GM18511 (cell line): ENCODE measurements around the gene MUC22.
"Not testable (repeated sequence)": the region's sequence is repeated elsewhere in the genome, so short reads cannot be mapped to it uniquely, and the experiment has no call there.

Experiments
- ATAC-seq: cut with Tn5 transposase; IDR thresholded peaks from one replicate; pipeline ENCODE4 v1.9.1; 2021; ENCODE audit warnings: mild to moderate bottlenecking, moderate library complexity; ENCODE audit not compliant: unreplicated experiment

Gene MUC22

GRCh38 chr6:31010393-31011060 is at the start of gene MUC22:
Gene MUC22, plus strand, starts transcription at chr6:31010474. Its CDS starts 233 bp downstream, at chr6:31010707.
- ATAC-seq, result no peak

GRCh38 chr6:30960907-30961673 is 49.2 kb upstream of the MUC22 start:
- no peak for ATAC-seq

- ATAC-seq, result no peak
These were observed 47.6 kb upstream of the MUC22 start for GRCh38 chr6:30962716-30963115.

GRCh38 chr6:30963641-30964040 is 46.6 kb upstream of the MUC22 start:
- no peak for ATAC-seq

- no peak for ATAC-seq
These were observed 46.2 kb upstream of the MUC22 start for GRCh38 chr6:30964075-30964474.

- ATAC-seq, result no peak
These were observed 45.1 kb upstream of the MUC22 start for GRCh38 chr6:30965140-30965601.

- ATAC-seq, result no peak
These were observed 44.1 kb upstream of the MUC22 start for GRCh38 chr6:30966154-30966553.

- not testable (repeated sequence) for ATAC-seq
These were observed 41.1 kb upstream of the MUC22 start for GRCh38 chr6:30969171-30969570.

- ATAC-seq, result no peak
These were observed 39.3 kb upstream of the MUC22 start for GRCh38 chr6:30970946-30971345.

- ATAC-seq, result no peak
These were observed 37.5 kb upstream of the MUC22 start for GRCh38 chr6:30972816-30973215.

- no peak for ATAC-seq
These were observed 35.6 kb upstream of the MUC22 start for GRCh38 chr6:30974490-30975252.

GRCh38 chr6:30979141-30979540 is 31.1 kb upstream of the MUC22 start:
- ATAC-seq, result no peak

GRCh38 chr6:30979690-30980089 is 30.6 kb upstream of the MUC22 start:
- ATAC-seq, result no peak

GRCh38 chr6:30981942-30982772 is 28.1 kb upstream of the MUC22 start:
- ATAC-seq, result no peak

GRCh38 chr6:30983439-30983838 is 26.8 kb upstream of the MUC22 start, which contains the start of gene MUC21:
Gene MUC21, plus strand, starts transcription at chr6:30983718. Its CDS starts 241 bp downstream, at chr6:30983959.
- no peak for ATAC-seq

- ATAC-seq, result no peak
These were observed 24.8 kb upstream of the MUC22 start for GRCh38 chr6:30985490-30985889.

GRCh38 chr6:30987304-30987703 is 23.0 kb upstream of the MUC22 start:
- no peak for ATAC-seq

GRCh38 chr6:30988209-30988825 is 22.0 kb upstream of the MUC22 start:
- no peak for ATAC-seq

- ATAC-seq, result no peak
These were observed 19.7 kb upstream of the MUC22 start for GRCh38 chr6:30990422-30991086.

- ATAC-seq, result no peak
These were observed 18.4 kb upstream of the MUC22 start for GRCh38 chr6:30991891-30992290.
